Panc1 (cell line): ENCODE results near the gene KMT2C.

Experiments
- CTCF ChIP-seq: fragments of 450-650 bp; IDR thresholded peaks from 2 replicates; pipeline ENCODE4 v1.5.1; 2017; ENCODE audit warnings: mild to moderate bottlenecking
- POLR2AphosphoS5 ChIP-seq: IDR thresholded peaks from 2 replicates; pipeline ENCODE4 v1.6.1; 2012; ENCODE audit warnings: mild to moderate bottlenecking, low read depth, low read length, moderate library complexity
- REST ChIP-seq, 2 experiments: IDR thresholded peaks; 2 replicates each; pipeline ENCODE4 v1.6.1; 2011 to 2012; ENCODE audit warnings: low read depth in 2 of 2, control low read depth in 1 of 2, low read length in 1 of 2, mild to moderate bottlenecking in 1 of 2, moderate library complexity in 1 of 2; ENCODE audit not compliant: insufficient read depth in 1 of 2
- SIN3A ChIP-seq: IDR thresholded peaks from 2 replicates; pipeline ENCODE4 v1.6.1; 2012; ENCODE audit warnings: low read depth, mild to moderate bottlenecking, low read length, moderate library complexity, borderline replicate concordance; ENCODE audit not compliant: insufficient read depth

GRCh38 chr7:152395112-152395511 lies 40.7 kb downstream of the KMT2C start:
- TF ChIP-seq CTCF (no peak), SIN3A (no peak), POLR2AphosphoS5 (no peak), REST (IDR thresholded peaks at IDR 0.05; ENCODE audit: insufficient read depth in 1 of 2, low read depth in 2 of 2, low read length in 1 of 2) (no peak)
